ENCODE results near the gene OSTC. TPM values are rescaled to one million over a fixed set of nuclear protein-coding genes. Genes with fewer than 3 reads are reported as not detected.
"Not testable (repeated sequence)": the region's sequence is repeated elsewhere in the genome, so short reads cannot be mapped to it uniquely, and the experiment has no call there.

OSTC gene
- total RNA-seq, 1 donor = 331 TPM

DNA sequence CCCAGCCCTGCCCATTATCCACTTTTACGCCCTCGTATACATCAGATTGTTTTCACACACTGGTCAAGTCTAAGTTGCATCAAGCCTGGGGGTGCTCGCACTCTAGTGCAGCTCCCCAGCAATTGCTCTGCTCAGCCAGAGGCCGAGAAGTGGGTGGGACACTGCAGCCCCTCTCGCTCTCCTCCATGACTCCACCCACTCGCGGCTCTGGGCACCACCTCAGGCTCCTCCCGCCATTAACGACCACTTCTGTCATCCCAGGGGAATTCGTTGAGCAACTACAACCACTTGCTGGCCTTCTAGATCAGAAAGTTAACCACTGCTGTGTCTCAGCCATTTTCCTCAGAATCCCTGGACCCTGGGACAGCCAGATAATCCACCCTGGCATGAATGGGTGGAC is 58.8 kb downstream of the OSTC start:
- DNase-seq (ENCODE audit: low read depth) = no peak
- TF ChIP-seq, protein P1, sequence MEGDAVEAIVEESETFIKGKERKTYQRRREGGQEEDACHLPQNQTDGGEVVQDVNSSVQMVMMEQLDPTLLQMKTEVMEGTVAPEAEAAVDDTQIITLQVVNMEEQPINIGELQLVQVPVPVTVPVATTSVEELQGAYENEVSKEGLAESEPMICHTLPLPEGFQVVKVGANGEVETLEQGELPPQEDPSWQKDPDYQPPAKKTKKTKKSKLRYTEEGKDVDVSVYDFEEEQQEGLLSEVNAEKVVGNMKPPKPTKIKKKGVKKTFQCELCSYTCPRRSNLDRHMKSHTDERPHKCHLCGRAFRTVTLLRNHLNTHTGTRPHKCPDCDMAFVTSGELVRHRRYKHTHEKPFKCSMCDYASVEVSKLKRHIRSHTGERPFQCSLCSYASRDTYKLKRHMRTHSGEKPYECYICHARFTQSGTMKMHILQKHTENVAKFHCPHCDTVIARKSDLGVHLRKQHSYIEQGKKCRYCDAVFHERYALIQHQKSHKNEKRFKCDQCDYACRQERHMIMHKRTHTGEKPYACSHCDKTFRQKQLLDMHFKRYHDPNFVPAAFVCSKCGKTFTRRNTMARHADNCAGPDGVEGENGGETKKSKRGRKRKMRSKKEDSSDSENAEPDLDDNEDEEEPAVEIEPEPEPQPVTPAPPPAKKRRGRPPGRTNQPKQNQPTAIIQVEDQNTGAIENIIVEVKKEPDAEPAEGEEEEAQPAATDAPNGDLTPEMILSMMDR (IDR thresholded peaks at IDR 0.05; ENCODE audit: insufficient read depth, low read length) = no peak
- no peak overlapping the region for H3K4me3 ChIP-seq (ENCODE audit: low read depth, low read length)

DNA sequence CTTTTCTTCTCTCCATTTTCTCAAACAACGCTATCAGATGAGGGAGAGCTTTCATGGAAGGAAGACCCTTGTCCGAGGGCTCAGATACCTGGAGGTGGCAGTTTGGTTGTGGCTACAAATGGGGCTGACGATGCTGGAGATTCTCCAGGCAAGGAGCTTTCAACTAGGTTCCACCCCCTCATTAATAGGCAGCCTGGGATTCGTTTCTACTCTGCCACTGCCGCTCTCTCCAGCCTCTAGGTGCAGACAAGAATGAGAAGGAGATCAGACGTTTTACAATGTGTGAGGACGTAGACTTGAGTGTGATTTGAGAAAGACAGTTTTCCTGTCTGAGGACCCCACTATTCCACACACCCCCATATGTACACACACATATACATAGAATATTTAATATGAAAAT is 59.3 kb downstream of the OSTC start:
- TF ChIP-seq, protein P1 (IDR thresholded peaks at IDR 0.05; ENCODE audit: insufficient read depth, low read length) = no peak
- no peak overlapping the region for H3K4me3 ChIP-seq (ENCODE audit: low read depth, low read length)
- no peak for DNase-seq (ENCODE audit: low read depth)

DNA sequence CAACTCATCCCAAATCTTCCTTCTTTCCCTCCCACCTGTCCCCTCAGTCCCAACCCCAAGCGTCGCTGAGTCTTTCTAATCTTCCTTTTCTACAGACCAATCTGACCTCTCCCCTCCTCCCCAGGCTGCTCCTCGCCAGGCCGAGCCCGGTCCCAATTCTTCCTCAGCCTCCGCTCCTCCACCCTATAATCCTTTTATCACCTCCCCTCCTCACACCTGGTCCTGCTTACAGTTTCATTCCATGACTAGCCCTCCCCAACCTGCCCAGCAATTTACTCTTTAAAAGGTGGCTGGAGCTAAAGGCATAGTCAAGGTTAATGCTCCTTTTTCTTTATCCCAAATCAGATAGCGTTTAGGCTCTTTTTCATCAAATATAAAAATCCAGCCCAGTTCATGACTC is 60.2 kb downstream of the OSTC start:
- H3K4me3 ChIP-seq (ENCODE audit: low read depth, low read length); DNase-seq (ENCODE audit: low read depth): not testable (repeated sequence)

DNA sequence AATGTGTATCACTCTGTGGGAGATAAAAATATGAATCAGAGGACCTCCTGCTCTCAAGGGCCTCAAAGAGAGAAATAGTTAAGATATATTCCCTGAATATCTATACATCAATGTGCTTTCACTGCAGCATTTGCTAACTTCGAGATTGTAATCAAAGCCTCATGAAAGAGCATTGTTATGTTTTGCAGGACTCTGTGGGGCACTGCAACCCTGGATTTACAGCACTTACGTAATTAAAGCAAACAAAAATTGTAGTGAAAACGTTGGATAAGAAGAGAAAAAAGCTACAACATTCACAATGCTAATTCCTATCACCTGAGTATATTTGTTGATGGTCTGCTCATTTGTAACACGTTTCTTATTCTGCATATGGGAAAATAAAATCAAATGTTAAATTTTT is 64.5 kb downstream of the OSTC start:
- no peak overlapping the region for H3K4me3 ChIP-seq (ENCODE audit: low read depth, low read length)
- TF ChIP-seq, protein P1 (IDR thresholded peaks at IDR 0.05; ENCODE audit: insufficient read depth, low read length) = no peak
- DNase-seq (ENCODE audit: low read depth) = no peak

DNA sequence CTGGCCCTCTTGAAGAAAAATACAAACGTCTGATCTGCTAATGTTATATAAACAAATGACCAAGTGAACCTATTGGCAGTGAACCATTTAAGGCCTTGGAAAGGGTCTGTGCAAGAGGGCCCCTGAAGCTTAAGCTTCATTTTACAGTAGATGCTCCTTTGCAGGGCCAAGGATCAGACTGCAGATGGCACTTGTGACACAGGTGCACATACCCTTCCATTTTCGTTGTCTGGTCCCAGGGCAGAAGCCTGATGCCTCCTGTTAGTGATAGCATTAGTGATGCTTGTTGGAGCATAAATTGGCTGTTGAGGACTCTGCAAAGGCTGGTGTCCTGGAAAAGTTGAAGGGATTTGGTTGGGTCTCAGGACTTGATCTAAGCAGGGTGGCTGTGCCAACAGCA is 65.9 kb downstream of the OSTC start:
- TF ChIP-seq, protein P1 (IDR thresholded peaks at IDR 0.05; ENCODE audit: insufficient read depth, low read length) = no peak
- no peak for DNase-seq (ENCODE audit: low read depth)
- H3K4me3 ChIP-seq (ENCODE audit: low read depth, low read length) = no peak overlapping the region

DNA sequence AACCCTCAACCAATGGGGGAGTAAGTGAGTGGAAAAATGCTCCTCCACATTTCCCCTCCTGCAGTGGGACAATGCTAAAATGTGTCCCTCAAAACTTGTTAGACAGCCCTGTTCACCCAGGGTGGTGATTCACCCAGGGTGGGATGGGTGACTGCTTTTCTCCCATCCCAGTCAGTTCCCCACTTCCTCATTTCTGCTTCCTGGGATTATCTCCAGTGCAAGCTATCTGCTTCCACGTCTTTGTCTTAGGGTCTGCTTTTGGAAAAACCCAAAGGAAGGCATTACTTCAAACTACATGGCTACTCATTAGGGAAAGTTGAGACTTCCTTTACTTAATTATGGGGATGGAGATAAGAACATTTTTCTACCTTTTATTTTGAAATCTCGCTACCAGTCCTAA is 67.0 kb downstream of the OSTC start:
- TF ChIP-seq, protein P1 (IDR thresholded peaks at IDR 0.05; ENCODE audit: insufficient read depth, low read length) = no peak
- no peak for DNase-seq (ENCODE audit: low read depth)

More for the DNA sequence above, 67.0 kb downstream of the OSTC start:
- H3K4me3 ChIP-seq (ENCODE audit: low read depth, low read length) = no peak overlapping the region

Small RNAs within 50 kb of the gene (small RNA-seq; reads per million reads assigned to genes)
- gene RNU6-431P = not detected

Other genes with a start within 250 kb of the OSTC start
- gene RPL34, start 30.0 kb upstream of the OSTC start, total RNA-seq (ENCODE audit: low replicate concordance) = 1,226 and 1,235 TPM in 2 replicates
- not detected in 2 replicates for gene ETNPPL, start 112.5 kb downstream of the OSTC start, total RNA-seq (ENCODE audit: low replicate concordance)

Measured in fibroblast of the aortic adventitia (primary cell).